Body of pancreas (tissue), 4 donors: ENCODE results near the gene RPA1.

Experiments
- POLR2A ChIP-seq, 3 donors: fragments of 450-650 bp; IDR thresholded peaks; one replicate each; pipeline ENCODE4 v1.6.1; 2016; ENCODE audit warnings: antibody characterized with exemption in 3 of 3, mild to moderate bottlenecking in 2 of 3
- TF ChIP-seq, protein P1 (sequence below), 7 experiments: fragments of 450-650 bp in 4 of 7; fragments of 200-600 bp in 3 of 7; sonication (generic) in 3 of 7; IDR thresholded peaks; one replicate each; pipeline ENCODE4 v1.5.1; 2016 to 2019; ENCODE audit warnings: antibody characterized with exemption in 7 of 7

GRCh38 chr17:1783271-1783670 is 46.5 kb upstream of the RPA1 start:
- TF ChIP-seq POLR2A (IDR thresholded peaks at IDR 0.05), result no peak
- TF ChIP-seq, protein P1, sequence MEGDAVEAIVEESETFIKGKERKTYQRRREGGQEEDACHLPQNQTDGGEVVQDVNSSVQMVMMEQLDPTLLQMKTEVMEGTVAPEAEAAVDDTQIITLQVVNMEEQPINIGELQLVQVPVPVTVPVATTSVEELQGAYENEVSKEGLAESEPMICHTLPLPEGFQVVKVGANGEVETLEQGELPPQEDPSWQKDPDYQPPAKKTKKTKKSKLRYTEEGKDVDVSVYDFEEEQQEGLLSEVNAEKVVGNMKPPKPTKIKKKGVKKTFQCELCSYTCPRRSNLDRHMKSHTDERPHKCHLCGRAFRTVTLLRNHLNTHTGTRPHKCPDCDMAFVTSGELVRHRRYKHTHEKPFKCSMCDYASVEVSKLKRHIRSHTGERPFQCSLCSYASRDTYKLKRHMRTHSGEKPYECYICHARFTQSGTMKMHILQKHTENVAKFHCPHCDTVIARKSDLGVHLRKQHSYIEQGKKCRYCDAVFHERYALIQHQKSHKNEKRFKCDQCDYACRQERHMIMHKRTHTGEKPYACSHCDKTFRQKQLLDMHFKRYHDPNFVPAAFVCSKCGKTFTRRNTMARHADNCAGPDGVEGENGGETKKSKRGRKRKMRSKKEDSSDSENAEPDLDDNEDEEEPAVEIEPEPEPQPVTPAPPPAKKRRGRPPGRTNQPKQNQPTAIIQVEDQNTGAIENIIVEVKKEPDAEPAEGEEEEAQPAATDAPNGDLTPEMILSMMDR (IDR thresholded peaks at IDR 0.05), result no peak
